ENCODE results near the gene RAB21.

GRCh38 chr12:71767183-71767582 is 12.5 kb downstream of the RAB21 start:
- TF ChIP-seq POLR2A (IDR thresholded peaks at IDR 0.05; ENCODE audit: low read depth, low read length) (no peak), POLR2AphosphoS5 (IDR thresholded peaks at IDR 0.05; ENCODE audit: low read depth, low read length) (no peak)
